Colonic mucosa (tissue), 4 donors: Measurements from ENCODE around the gene SETDB1. TPM values are rescaled to one million over a fixed set of nuclear protein-coding genes. Genes with fewer than 3 reads are reported as not detected.

ENCODE experiments used
- DNase-seq: peaks from one replicate; pipeline ENCODE4 v3.0.0-alpha.2; 2020
- H3K27ac ChIP-seq: fragments of 200-600 bp; one replicate; pipeline ENCODE4 v1.8.0; 2021
- H3K27me3 ChIP-seq: fragments of 200-600 bp; one replicate; pipeline ENCODE4 v1.8.0; 2021
- H3K36me3 ChIP-seq: fragments of 200-600 bp; one replicate; pipeline ENCODE4 v1.8.0; 2021
- H3K4me1 ChIP-seq: fragments of 200-600 bp; one replicate; pipeline ENCODE4 v1.8.0; 2021; ENCODE audit warnings: mild to moderate bottlenecking
- H3K4me3 ChIP-seq: fragments of 200-600 bp; one replicate; pipeline ENCODE4 v1.8.0; 2021
- H3K9ac ChIP-seq, 2 donors: one replicate each; pipeline ENCODE4 v1.7.0; 2013; ENCODE audit warnings: control low read depth in 2 of 2, low read depth in 2 of 2, low read length in 2 of 2
- H3K9me3 ChIP-seq: fragments of 200-600 bp; one replicate; pipeline ENCODE4 v1.8.0; 2021
- CTCF ChIP-seq: fragments of 200-600 bp; IDR thresholded peaks from one replicate; pipeline ENCODE4 v1.8.0; 2022; ENCODE audit warnings: antibody characterized with exemption, mild to moderate bottlenecking
- intact Hi-C: fragments of 100-400 bp; cut with DNase I; formaldehyde crosslinking; loops from one replicate; pipeline ENCODE4 v1.14.1; 2022
- total RNA-seq, 2 donors: library from RNA; stranded (reverse); fragmentation: NEBNext Ultra II Directional in 1 of 2; extraction: Animal tissue kit (Norgen Biotek cat#: 25700) in 1 of 2; gene quantifications; one replicate each; pipeline ENCODE4 v1.2.1, GENCODE V29; 2021
- donor health status: healthy.
- donor health status: DM: no; HTN: no; CAD: no.
- donor health status: DM: no; HTN: no; CAD: no.

Gene SETDB1
- total RNA-seq, 2 donors from 2014 or later = 28.2 to 32.8 TPM

- Histone ChIP-seq H3K4me1 (no peaks in the 10 kb centered on the region), H3K27me3 (no peaks in the 10 kb centered on the region), H3K27ac (no peak overlapping the region), H3K9me3 (no peaks in the 10 kb centered on the region), H3K9ac (no peak overlapping the region), H3K4me3 (no peak overlapping the region), H3K36me3 (no peaks in the 10 kb centered on the region)
- no peak for DNase-seq
- intact Hi-C loops = no loop called here
- no peak for TF ChIP-seq CTCF
These were observed 5.6 kb downstream of the SETDB1 start for GRCh38 chr1:150931773-150932172.

- intact Hi-C loops = no loop called here
- Histone ChIP-seq H3K36me3 (peaks cover 39% of the 10 kb centered on the region), H3K27me3 (no peaks in the 10 kb centered on the region), H3K4me1 (no peaks in the 10 kb centered on the region), H3K4me3 (no peak overlapping the region), H3K9ac (no peak overlapping the region), H3K9me3 (no peaks in the 10 kb centered on the region), H3K27ac (no peak overlapping the region)
- no peak for DNase-seq
- TF ChIP-seq CTCF = no peak
These were observed 18.7 kb downstream of the SETDB1 start for GRCh38 chr1:150944856-150945255.

GRCh38 chr1:150954708-150955107, 28.5 kb downstream of the SETDB1 start:
- H3K27ac ChIP-seq = no peak overlapping the region
- intact Hi-C loops = no loop called here
- H3K36me3 ChIP-seq = peaks cover 22% of the 10 kb centered on the region
- no peak overlapping the region for H3K4me3 ChIP-seq
- no peak overlapping the region for H3K9ac ChIP-seq
- no peak for TF ChIP-seq CTCF
- no peaks in the 10 kb centered on the region for H3K9me3 ChIP-seq
- H3K27me3 ChIP-seq = no peaks in the 10 kb centered on the region
- H3K4me1 ChIP-seq = no peaks in the 10 kb centered on the region
- DNase-seq = no peak

- TF ChIP-seq CTCF = no peak
- no peaks in the 10 kb centered on the region for H3K27me3 ChIP-seq
- H3K9ac ChIP-seq = no peak overlapping the region
- H3K9me3 ChIP-seq = no peaks in the 10 kb centered on the region
- no peak overlapping the region for H3K27ac ChIP-seq
- DNase-seq = no peak
- intact Hi-C loops = no loop called here
- peaks cover 21% of the 10 kb centered on the region for H3K36me3 ChIP-seq
- no peaks in the 10 kb centered on the region for H3K4me1 ChIP-seq
- no peak overlapping the region for H3K4me3 ChIP-seq
These were observed 29.1 kb downstream of the SETDB1 start for GRCh38 chr1:150955280-150955679.

GRCh38 chr1:150957666-150958065, 31.5 kb downstream of the SETDB1 start:
- Histone ChIP-seq H3K36me3 (peaks cover 16% of the 10 kb centered on the region), H3K27me3 (no peaks in the 10 kb centered on the region), H3K27ac (no peak overlapping the region), H3K4me1 (no peaks in the 10 kb centered on the region), H3K4me3 (no peak overlapping the region), H3K9ac (no peak overlapping the region), H3K9me3 (no peaks in the 10 kb centered on the region)
- TF ChIP-seq CTCF = no peak
- DNase-seq = no peak
- intact Hi-C loops = no loop called here

- H3K36me3 ChIP-seq = peaks cover 8% of the 10 kb centered on the region
These were observed 34.5 kb downstream of the SETDB1 start for GRCh38 chr1:150960646-150961045.

More at GRCh38 chr1:150960646-150961045, 34.5 kb downstream of the SETDB1 start:
- intact Hi-C loops = no loop called here
- no peaks in the 10 kb centered on the region for H3K4me1 ChIP-seq
- H3K27ac ChIP-seq = no peak overlapping the region
- H3K9ac ChIP-seq = no peak overlapping the region
- H3K4me3 ChIP-seq = no peak overlapping the region
- H3K27me3 ChIP-seq = no peaks in the 10 kb centered on the region
- no peak for TF ChIP-seq CTCF
- DNase-seq = no peak
- no peaks in the 10 kb centered on the region for H3K9me3 ChIP-seq
